ENCODE results near the gene NR3C1. TPM values are rescaled to one million over a fixed set of nuclear protein-coding genes. Genes with fewer than 3 reads are reported as not detected.

NR3C1 gene
- total RNA-seq, 1 donor from 2014 or later: 62.7 TPM

DNA sequence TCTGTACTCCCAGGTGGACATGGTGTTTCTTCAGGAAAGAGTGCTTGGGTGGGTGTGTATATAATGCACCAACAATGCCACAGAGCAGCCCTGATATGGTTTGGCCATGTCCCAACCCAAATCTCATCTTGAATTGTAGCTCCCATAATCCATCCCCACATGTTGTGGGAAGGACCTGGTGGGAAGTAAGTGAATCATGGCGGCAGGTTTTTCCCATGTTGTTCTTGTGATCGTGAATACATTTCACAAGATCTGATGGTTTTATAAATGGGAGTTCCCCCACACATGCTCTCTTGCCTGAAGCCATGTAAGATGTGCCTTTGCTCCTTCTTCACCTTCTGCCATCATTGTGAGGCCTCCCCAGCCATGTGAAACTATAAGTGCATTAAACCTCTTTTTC lies 158.5 kb downstream of the NR3C1 start:
- no peak for DNase-seq (ENCODE audit: low spot score)
- H3K27me3 Mint-ChIP-seq (ENCODE audit: insufficient read depth): no peaks in the 10 kb centered on the region
- no peak overlapping the region for H3K4me3 Mint-ChIP-seq
- H3K27ac Mint-ChIP-seq: no peak overlapping the region
- H3K9me3 Mint-ChIP-seq: peaks cover 17% of the 10 kb centered on the region
- H3K36me3 Mint-ChIP-seq (ENCODE audit: low read depth): peaks cover 6% of the 10 kb centered on the region
- intact Hi-C loops (cut with micrococcal nuclease): no loop called here
- no peaks in the 10 kb centered on the region for H3K4me1 Mint-ChIP-seq (ENCODE audit: low read depth)

DNA sequence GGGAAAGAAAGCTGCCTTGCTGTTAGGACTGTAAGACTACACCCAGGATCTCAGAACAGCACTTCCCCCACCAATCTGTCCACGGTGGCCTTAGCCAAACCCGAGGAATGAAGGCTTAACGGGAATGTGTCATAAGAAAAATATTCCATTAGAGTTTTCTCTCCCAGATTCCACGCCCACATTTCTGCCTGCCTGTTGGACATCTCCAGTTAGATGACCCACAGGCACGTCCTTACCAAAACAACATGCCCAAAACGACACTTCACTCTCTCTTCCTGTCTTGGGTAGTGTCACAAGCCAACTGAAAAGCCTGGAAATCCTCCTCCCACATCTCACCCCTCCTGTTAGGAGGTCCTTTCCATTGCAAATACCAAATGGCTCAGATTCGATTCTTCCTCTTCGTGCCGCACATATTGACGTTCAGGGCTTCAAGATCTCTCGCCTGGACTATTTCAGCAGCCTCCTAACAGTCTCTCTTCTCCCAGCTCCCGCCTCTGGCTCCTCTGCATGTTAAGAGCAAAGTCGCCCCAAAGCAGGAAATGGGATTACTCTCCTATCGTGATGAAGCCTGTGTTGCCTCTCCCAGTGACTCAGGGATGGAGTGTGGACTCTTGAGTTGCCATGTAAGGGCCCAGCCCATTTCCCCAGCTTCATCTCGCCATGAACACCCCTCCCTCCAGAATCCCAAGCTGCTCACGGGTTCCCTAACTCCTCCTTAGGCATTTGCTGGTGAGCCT lies 159.3 kb downstream of the NR3C1 start:
- Mint-ChIP-seq H3K4me3 (no peak overlapping the region), H3K27me3 (ENCODE audit: insufficient read depth) (no peaks in the 10 kb centered on the region), H3K4me1 (ENCODE audit: low read depth) (no peaks in the 10 kb centered on the region), H3K9me3 (peaks cover 17% of the 10 kb centered on the region), H3K27ac (no peak overlapping the region), H3K36me3 (ENCODE audit: low read depth) (peaks cover 4% of the 10 kb centered on the region)
- no peak for DNase-seq (ENCODE audit: low spot score)
- intact Hi-C loops (cut with micrococcal nuclease): no loop called here

DNA sequence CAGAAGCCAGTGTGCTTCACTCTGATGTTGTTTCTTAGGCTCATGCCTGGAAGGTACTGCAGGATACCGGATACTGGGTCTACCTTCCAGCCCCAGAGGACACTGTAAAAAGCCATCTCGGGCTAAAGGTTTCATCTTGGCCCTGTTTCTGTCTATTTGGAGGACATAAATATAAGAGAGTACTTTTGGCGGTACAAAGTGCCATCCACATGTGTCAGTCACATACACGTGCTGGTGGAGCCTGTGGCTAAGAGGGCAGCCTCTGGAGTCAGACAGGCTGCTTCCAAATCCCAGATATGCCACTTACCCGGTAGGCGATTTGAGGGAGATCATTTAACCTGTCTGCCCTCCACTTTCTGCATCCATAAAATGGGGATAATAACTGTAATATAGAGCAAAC lies 160.4 kb downstream of the NR3C1 start:
- no peak overlapping the region for H3K4me3 Mint-ChIP-seq
- peaks cover 4% of the 10 kb centered on the region for H3K36me3 Mint-ChIP-seq (ENCODE audit: low read depth)
- H3K27me3 Mint-ChIP-seq (ENCODE audit: insufficient read depth): no peaks in the 10 kb centered on the region
- no peak overlapping the region for H3K27ac Mint-ChIP-seq
- no peaks in the 10 kb centered on the region for H3K4me1 Mint-ChIP-seq (ENCODE audit: low read depth)
- H3K9me3 Mint-ChIP-seq: peaks cover 17% of the 10 kb centered on the region
- intact Hi-C loops (cut with micrococcal nuclease): no loop called here
- DNase-seq (ENCODE audit: low spot score): no peak

DNA sequence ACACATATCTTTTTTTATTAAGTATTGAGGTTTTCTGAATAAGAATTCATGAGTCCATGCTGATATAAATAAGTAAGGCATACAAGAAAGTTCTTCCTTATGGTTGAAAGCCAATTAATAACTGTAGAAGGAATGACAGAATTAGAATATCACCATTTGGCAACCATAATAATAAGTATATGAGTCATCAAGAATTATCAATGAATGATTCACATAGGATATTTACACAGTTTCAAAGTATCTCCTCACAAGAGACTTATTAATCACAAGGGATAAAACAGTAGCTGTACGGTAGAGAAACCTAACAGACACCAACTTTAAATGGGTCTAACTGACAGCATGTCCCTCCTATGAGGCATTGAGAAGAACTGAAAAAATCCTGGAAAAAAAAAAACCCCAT lies 161.6 kb downstream of the NR3C1 start:
- H3K4me3 Mint-ChIP-seq: no peak overlapping the region
- no peaks in the 10 kb centered on the region for H3K36me3 Mint-ChIP-seq (ENCODE audit: low read depth)
- H3K27me3 Mint-ChIP-seq (ENCODE audit: insufficient read depth): no peaks in the 10 kb centered on the region
- H3K4me1 Mint-ChIP-seq (ENCODE audit: low read depth): no peaks in the 10 kb centered on the region
- intact Hi-C loops (cut with micrococcal nuclease): no loop called here
- H3K9me3 Mint-ChIP-seq: peaks cover 10% of the 10 kb centered on the region
- H3K27ac Mint-ChIP-seq: no peak overlapping the region
- no peak for DNase-seq (ENCODE audit: low spot score)

DNA sequence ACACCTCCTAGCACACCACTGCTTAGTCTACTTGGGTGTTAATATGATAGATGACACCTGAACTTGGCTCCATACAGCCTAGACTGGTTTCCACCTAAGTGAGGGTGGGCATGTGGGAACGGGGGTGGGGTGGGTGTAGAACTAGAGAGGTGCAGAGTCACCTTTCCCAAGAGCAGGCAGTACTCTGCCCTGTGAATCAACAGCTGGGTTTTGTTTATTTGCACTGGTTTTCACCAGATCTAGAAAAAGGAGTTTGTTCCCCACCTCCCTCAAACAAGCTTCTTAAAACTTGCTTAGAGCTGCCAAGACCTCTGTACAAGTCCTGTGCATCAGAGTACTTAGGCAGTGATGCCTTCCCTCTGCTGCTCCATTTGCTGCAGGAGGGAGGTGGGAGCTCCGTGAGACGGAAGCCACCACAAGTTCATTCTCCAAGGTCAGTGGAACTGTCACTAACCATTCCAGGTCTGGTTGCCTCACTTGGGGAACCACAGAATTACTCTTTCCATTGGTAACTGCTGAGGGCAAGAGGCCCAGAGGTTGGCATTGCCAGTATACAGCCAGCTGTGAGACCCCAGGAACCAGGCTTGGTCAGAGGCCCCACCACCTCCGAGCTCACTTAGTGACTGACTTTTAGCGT lies 163.5 kb downstream of the NR3C1 start:
- H3K4me1 Mint-ChIP-seq (ENCODE audit: low read depth): no peaks in the 10 kb centered on the region
- no peak overlapping the region for H3K27ac Mint-ChIP-seq

DNA sequence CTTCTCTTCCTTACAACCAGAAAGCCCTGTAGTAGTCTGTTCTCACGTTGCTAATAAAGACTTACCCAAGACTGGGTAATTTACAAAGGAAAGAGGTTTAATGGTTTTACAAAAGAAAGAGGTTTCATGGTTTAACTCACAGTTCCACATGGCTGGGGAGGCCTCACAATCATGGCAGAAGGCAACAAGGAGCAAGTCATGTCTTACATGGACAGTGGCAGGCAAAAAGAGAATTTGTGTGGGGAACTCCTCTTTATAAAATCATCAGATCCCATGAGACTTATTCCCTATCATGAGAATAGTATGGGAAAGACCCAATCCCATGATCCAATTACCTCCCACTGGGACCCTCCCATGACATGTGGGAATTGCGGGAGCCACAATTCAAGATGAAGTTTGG lies 164.9 kb downstream of the NR3C1 start:
- no peaks in the 10 kb centered on the region for H3K4me1 Mint-ChIP-seq (ENCODE audit: low read depth)
- H3K36me3 Mint-ChIP-seq (ENCODE audit: low read depth): peaks cover 3% of the 10 kb centered on the region
- no peak for DNase-seq (ENCODE audit: low spot score)
- intact Hi-C loops (cut with micrococcal nuclease): no loop called here
- no peaks in the 10 kb centered on the region for H3K9me3 Mint-ChIP-seq
- H3K27me3 Mint-ChIP-seq (ENCODE audit: insufficient read depth): no peaks in the 10 kb centered on the region
- H3K27ac Mint-ChIP-seq: no peak overlapping the region
- no peak overlapping the region for H3K4me3 Mint-ChIP-seq

More for the DNA sequence above, 163.5 kb downstream of the NR3C1 start:
- no peaks in the 10 kb centered on the region for H3K27me3 Mint-ChIP-seq (ENCODE audit: insufficient read depth)
- no peak for DNase-seq (ENCODE audit: low spot score)
- no peaks in the 10 kb centered on the region for H3K36me3 Mint-ChIP-seq (ENCODE audit: low read depth)
- no peak overlapping the region for H3K4me3 Mint-ChIP-seq
- H3K9me3 Mint-ChIP-seq: peaks cover 4% of the 10 kb centered on the region
- intact Hi-C loops (cut with micrococcal nuclease): no loop called here

DNA sequence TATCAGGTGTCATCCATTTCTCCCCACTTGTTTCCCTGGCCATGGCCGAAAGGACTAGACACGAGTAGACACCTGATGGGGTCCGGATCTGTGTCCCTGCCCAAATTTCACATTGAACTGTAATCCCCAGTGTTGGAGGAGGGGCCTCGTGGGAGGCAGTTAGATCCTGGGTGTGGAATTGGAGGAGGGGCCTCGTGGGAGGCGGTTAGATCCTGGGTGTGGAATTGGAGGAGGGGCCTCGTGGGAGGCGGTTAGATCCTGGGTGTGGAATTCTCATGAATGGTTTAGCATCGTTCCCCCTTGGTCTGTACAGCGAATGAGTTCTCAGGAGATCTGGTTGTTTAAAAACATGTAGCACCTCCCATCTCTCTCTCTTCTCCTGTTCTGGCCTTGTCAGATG lies 165.8 kb downstream of the NR3C1 start:
- H3K27ac Mint-ChIP-seq: no peak overlapping the region
- DNase-seq (ENCODE audit: low spot score): no peak
- no peaks in the 10 kb centered on the region for H3K9me3 Mint-ChIP-seq
- no peaks in the 10 kb centered on the region for H3K27me3 Mint-ChIP-seq (ENCODE audit: insufficient read depth)
- intact Hi-C loops (cut with micrococcal nuclease): no loop called here
- no peaks in the 10 kb centered on the region for H3K4me1 Mint-ChIP-seq (ENCODE audit: low read depth)
- peaks cover 3% of the 10 kb centered on the region for H3K36me3 Mint-ChIP-seq (ENCODE audit: low read depth)
- no peak overlapping the region for H3K4me3 Mint-ChIP-seq

DNA sequence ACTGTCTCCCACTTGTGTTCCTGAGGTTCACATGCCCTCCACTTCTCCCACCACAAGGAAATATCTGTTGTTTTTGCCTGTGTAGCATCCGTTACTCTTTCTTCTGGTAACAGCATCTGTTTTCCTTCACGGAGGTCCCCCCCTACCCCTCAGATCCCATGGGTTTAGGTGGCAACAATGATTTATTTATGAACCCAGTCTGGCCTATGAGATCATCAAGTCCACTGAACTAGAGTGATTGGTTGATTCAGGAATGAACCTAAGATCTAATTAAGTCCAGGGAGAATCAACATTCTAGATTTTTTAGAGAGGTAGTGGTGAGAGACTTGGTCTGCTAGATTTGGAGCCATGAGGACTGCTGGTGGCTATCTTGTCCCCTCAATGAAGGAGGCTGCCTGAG lies 166.8 kb downstream of the NR3C1 start:
- no peak for DNase-seq (ENCODE audit: low spot score)
- H3K4me1 Mint-ChIP-seq (ENCODE audit: low read depth): no peaks in the 10 kb centered on the region
- no peak overlapping the region for H3K4me3 Mint-ChIP-seq
- no peaks in the 10 kb centered on the region for H3K9me3 Mint-ChIP-seq
- intact Hi-C loops (cut with micrococcal nuclease): no loop called here
- peaks cover 3% of the 10 kb centered on the region for H3K36me3 Mint-ChIP-seq (ENCODE audit: low read depth)
- H3K27ac Mint-ChIP-seq: no peak overlapping the region
- H3K27me3 Mint-ChIP-seq (ENCODE audit: insufficient read depth): no peaks in the 10 kb centered on the region

DNA sequence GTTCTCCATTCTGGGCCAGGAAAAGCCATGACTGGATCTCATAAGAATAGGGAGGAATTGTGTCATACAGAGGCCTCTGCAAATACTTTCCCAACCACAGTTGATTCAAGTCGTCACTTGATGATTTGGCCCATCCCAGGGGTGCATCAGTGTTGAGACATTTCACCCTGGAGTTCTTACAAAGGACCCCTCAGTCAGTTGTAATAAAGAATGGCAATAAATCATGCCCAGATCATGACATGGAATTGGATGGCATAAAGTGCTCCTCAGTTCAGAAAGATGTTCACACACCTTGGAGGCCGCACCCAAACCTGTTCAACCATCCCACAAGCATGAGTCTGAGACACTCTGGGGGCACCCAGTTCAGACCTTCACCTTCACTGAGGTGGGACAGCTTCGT lies 168.1 kb downstream of the NR3C1 start:
- H3K4me3 Mint-ChIP-seq: no peak overlapping the region
- no peaks in the 10 kb centered on the region for H3K9me3 Mint-ChIP-seq
- no peaks in the 10 kb centered on the region for H3K27me3 Mint-ChIP-seq (ENCODE audit: insufficient read depth)
- DNase-seq (ENCODE audit: low spot score): no peak
- H3K36me3 Mint-ChIP-seq (ENCODE audit: low read depth): peaks cover 3% of the 10 kb centered on the region
- intact Hi-C loops (cut with micrococcal nuclease): no loop called here
- H3K27ac Mint-ChIP-seq: no peak overlapping the region
- peaks cover 9% of the 10 kb centered on the region for H3K4me1 Mint-ChIP-seq (ENCODE audit: low read depth)

DNA sequence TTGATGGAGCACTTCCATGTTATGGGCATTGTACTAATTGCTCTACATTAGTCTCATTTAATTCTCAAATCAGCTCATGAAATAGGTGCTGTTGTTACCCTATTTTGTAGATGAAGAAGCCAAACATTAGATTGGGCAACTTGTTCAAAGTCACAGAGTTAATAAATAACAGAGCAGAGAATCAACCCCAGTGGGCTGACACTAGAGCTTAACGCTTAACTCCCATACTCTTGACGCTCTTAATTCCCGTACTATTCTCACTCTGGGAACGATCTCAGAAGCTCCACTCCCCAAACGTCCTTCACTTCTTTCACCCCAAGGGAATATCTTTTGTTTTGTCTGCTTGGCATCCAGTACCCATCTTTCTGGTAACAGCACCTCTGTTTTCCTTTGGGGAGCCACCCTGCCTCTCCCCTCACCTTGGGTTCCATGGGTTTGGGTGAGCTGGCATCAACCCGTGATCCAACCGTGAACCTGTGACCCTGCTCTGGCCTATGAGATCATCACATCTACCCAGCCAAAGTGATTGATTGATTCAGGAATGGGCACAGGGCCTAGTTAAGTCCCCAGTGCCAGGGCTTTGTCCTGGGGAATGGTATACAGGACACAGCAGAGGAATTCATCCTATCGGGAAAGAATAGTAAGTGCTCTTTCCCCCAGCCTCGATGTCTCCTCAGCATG lies 169.2 kb downstream of the NR3C1 start:
- H3K36me3 Mint-ChIP-seq (ENCODE audit: low read depth): peaks cover 3% of the 10 kb centered on the region
- intact Hi-C loops (cut with micrococcal nuclease): no loop called here
- no peak overlapping the region for H3K27ac Mint-ChIP-seq
- no peak overlapping the region for H3K4me3 Mint-ChIP-seq
- H3K27me3 Mint-ChIP-seq (ENCODE audit: insufficient read depth): no peaks in the 10 kb centered on the region
- no peaks in the 10 kb centered on the region for H3K9me3 Mint-ChIP-seq
- no peak for DNase-seq (ENCODE audit: low spot score)
- peaks cover 20% of the 10 kb centered on the region for H3K4me1 Mint-ChIP-seq (ENCODE audit: low read depth)

DNA sequence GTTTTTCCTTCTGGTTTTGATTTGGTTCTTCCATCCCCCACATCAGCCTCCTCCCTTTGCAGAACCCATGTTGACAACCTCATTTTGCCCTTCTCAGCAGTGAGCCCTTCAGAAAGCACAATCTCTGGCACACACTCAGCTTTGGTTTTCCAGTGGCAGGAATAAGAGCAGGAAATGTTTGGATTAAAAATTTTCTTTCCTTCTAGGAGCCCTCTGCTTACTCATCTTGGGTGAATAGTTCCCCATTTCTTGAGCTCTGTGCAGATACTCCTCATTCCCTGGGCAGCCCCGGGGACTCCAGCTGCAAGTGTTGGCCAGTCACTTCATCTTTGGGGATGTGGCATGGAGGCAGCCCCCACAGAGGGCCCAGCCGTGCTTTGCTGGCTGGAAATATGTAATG lies 170.5 kb downstream of the NR3C1 start:
- no peaks in the 10 kb centered on the region for H3K27me3 Mint-ChIP-seq (ENCODE audit: insufficient read depth)
- DNase-seq (ENCODE audit: low spot score): no peak
- H3K4me3 Mint-ChIP-seq: no peak overlapping the region
- no peaks in the 10 kb centered on the region for H3K9me3 Mint-ChIP-seq
- H3K36me3 Mint-ChIP-seq (ENCODE audit: low read depth): peaks cover 3% of the 10 kb centered on the region
- intact Hi-C loops (cut with micrococcal nuclease): no loop called here
- H3K4me1 Mint-ChIP-seq (ENCODE audit: low read depth): peaks cover 27% of the 10 kb centered on the region
- no peak overlapping the region for H3K27ac Mint-ChIP-seq

DNA sequence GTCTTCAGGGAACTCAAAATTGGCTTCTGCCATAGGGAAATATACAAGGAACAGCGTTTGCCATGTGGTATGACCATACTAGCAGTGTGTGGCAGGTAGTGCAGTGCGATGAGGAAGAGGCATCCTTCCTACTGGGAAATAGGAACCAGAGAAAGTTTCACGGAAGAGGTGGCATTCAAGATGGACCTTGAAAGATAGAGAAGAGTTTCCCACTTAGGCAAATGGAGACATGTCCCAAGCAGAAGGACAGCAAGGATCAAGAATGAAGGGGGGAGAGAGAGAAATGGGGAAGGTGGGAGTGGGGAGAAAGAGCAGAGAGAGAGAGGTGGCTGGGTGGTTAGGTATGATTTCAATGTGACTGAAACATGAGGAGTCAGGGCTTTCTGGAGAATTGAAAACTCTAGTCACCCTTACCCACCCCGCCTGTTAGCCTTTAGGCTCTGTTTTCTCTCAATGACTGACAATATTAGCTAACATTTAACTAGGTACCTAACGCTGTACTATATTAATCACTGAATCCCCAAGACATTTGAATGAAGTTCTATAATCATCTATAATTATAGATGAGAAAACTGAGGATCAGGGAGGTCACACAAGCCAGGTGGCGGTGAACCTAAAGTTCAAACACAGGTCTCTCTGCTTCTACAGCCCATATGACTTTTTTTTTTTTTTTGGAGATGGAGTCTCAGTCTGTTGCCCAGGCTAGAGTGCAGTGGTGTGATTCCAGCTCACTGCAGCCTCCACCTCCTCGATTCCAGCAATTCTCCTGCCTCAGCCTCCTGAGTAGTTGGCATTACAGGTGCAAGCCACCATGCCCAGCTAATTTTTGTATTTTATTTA lies 171.3 kb downstream of the NR3C1 start:
- Mint-ChIP-seq H3K4me3 (no peak overlapping the region), H3K27me3 (ENCODE audit: insufficient read depth) (no peaks in the 10 kb centered on the region), H3K27ac (no peak overlapping the region), H3K9me3 (no peaks in the 10 kb centered on the region), H3K36me3 (ENCODE audit: low read depth) (peaks cover 6% of the 10 kb centered on the region), H3K4me1 (ENCODE audit: low read depth) (peaks cover 34% of the 10 kb centered on the region)
- DNase-seq (ENCODE audit: low spot score): no peak
- intact Hi-C loops (cut with micrococcal nuclease): loop anchor here (2.0 kb wide), 1 partner anchor 119 kb away; no protein-coding TSS in a partner anchor

Measured in activated T-helper 1 cell treated with anti-CD3 and anti-CD28 coated beads, Interleukin-12 subunit alpha, Interleukin-12 subunit beta, Interleukin-2, Interleukin-4 antibody, amounts not matched to agents 30 ng/mL and 10 ng/mL and 1 ng/mL, durations not matched to agents 14 hours and 24 hours and 36 hours (primary cell).